ENCODE measurements around the gene MTMR10.

DNA sequence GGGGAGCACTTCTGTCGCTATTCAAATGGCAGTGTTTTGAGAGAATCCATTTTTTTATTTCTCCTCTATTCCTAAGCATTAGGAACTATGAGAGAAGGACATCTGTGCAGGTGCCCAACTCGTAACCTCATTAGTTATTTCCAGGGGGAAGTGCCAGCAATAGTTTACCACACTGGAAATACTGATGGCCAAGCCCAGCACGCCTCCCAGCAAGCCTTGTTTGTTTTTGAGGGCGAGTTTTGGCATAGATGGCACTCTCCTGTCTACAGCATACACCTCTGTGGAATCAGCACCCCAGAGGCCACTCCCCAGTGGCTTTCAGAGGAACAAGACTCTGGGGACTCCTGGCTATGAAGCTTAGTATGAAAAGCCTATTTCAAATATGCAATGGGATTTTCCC, 51.1 kb downstream of the MTMR10 start:
- TF ChIP-seq, protein P1, sequence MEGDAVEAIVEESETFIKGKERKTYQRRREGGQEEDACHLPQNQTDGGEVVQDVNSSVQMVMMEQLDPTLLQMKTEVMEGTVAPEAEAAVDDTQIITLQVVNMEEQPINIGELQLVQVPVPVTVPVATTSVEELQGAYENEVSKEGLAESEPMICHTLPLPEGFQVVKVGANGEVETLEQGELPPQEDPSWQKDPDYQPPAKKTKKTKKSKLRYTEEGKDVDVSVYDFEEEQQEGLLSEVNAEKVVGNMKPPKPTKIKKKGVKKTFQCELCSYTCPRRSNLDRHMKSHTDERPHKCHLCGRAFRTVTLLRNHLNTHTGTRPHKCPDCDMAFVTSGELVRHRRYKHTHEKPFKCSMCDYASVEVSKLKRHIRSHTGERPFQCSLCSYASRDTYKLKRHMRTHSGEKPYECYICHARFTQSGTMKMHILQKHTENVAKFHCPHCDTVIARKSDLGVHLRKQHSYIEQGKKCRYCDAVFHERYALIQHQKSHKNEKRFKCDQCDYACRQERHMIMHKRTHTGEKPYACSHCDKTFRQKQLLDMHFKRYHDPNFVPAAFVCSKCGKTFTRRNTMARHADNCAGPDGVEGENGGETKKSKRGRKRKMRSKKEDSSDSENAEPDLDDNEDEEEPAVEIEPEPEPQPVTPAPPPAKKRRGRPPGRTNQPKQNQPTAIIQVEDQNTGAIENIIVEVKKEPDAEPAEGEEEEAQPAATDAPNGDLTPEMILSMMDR (conservative IDR thresholded peaks at IDR 0.05; ENCODE audit: low read depth, low read length): no peak
- no peak for TF ChIP-seq EZH2 (IDR thresholded peaks at IDR 0.05; ENCODE audit: borderline replicate concordance, low read depth, low read length, poor library complexity, severe bottlenecking)

Measured in A673 (cell line).